ENCODE results near the gene LPAR5. TPM values are rescaled to one million over a fixed set of nuclear protein-coding genes. Genes with fewer than 3 reads are reported as not detected.

Gene LPAR5
- total RNA-seq, 4 donors from 2014 or later: 27.9 to 50.1 (median 30.2) TPM

- peak overlapping the region; percentile 98 to 99 (median 99) for H3K27ac ChIP-seq
- H3K27me3 ChIP-seq: no peaks in the 10 kb centered on the region
- TF ChIP-seq POLR2AphosphoS5 (IDR thresholded peaks at IDR 0.05) (peak in 2 of 3 donors; percentile 22 to 49), EP300 (IDR thresholded peaks at IDR 0.05; ENCODE audit: low read depth) (no peak), POLR2A (IDR thresholded peaks at IDR 0.05) (no peak), CTCF (IDR thresholded peaks at IDR 0.05) (no peak)
- peak overlapping the region; percentile 82 to 99 (median 95) for H3K4me3 ChIP-seq
- intact Hi-C loops (cut with DNase I; ENCODE audit: low total_unique reads) (no loop called here), in situ Hi-C loops (cut with MboI; ENCODE audit: low pct_ligation_motif_present in 1 of 4, low pct_unique_long_range_greater_than_20kb in 1 of 4, low sequenced_read_pairs in 3 of 4) (no loop called here)
- peaks cover 0 to 11% (median 5%) of the 10 kb centered on the region in 4 donors for H3K36me3 ChIP-seq
- peaks cover 28 to 49% (median 42%) of the 10 kb centered on the region in 4 donors for H3K4me1 ChIP-seq
- H3K9me3 ChIP-seq: no peaks in the 10 kb centered on the region
- WGBS, 2 donors (ENCODE audit: low coverage in 1 of 2): 1% methylated on average over 27 of the region's 70 CpGs; no CpG with 5 or more reads in 1 of the 2 donors
- peak; percentile 72 for DNase-seq
Measured at GRCh38 chr12:6606331-6607131, 29.2 kb downstream of the LPAR5 start.

- Histone ChIP-seq H3K4me1 (peaks cover 25 to 48% (median 41%) of the 10 kb centered on the region in 4 donors), H3K27me3 (no peaks in the 10 kb centered on the region), H3K9me3 (no peaks in the 10 kb centered on the region), H3K27ac (peak overlapping the region; percentile 98 to 99 (median 99)), H3K4me3 (peak overlapping the region; percentile 82 to 99 (median 95)), H3K36me3 (peaks cover 0 to 19% (median 11%) of the 10 kb centered on the region in 4 donors)
- in situ Hi-C loops (cut with MboI; ENCODE audit: low pct_ligation_motif_present in 1 of 4, low pct_unique_long_range_greater_than_20kb in 1 of 4, low sequenced_read_pairs in 3 of 4) (no loop called here), intact Hi-C loops (cut with DNase I; ENCODE audit: low total_unique reads) (no loop called here)
- TF ChIP-seq CTCF (IDR thresholded peaks at IDR 0.05) (no peak), EP300 (IDR thresholded peaks at IDR 0.05; ENCODE audit: low read depth) (no peak), POLR2AphosphoS5 (IDR thresholded peaks at IDR 0.05) (no peak), POLR2A (IDR thresholded peaks at IDR 0.05) (no peak)
- WGBS, 2 donors (ENCODE audit: low coverage in 1 of 2): 0 to 4% methylated on average over 4 to 18 of the region's 18 CpGs
- no peak for DNase-seq
Measured at GRCh38 chr12:6605421-6606330, 30.1 kb downstream of the LPAR5 start.

- intact Hi-C loops (cut with DNase I; ENCODE audit: low total_unique reads): no loop called here
- Histone ChIP-seq H3K4me1 (peaks cover 25 to 48% (median 41%) of the 10 kb centered on the region in 4 donors), H3K27ac (peak overlapping the region; percentile 98 to 99 (median 99)), H3K36me3 (peaks cover 0 to 32% (median 17%) of the 10 kb centered on the region in 4 donors), H3K27me3 (no peaks in the 10 kb centered on the region), H3K4me3 (peak overlapping the region in 3 of 4 donors; percentile 4 to 99 (median 91)), H3K9me3 (no peaks in the 10 kb centered on the region)
- TF ChIP-seq EP300 (IDR thresholded peaks at IDR 0.05; ENCODE audit: low read depth) (no peak), CTCF (IDR thresholded peaks at IDR 0.05) (no peak), POLR2AphosphoS5 (IDR thresholded peaks at IDR 0.05) (no peak), POLR2A (IDR thresholded peaks at IDR 0.05) (no peak)
- WGBS, 2 donors (ENCODE audit: low coverage in 1 of 2): 53% methylated on average over 6 of the region's 6 CpGs; no CpG with 5 or more reads in 1 of the 2 donors
- peak; percentile 35 for DNase-seq
- in situ Hi-C loops (cut with MboI; ENCODE audit: low pct_ligation_motif_present in 1 of 4, low pct_unique_long_range_greater_than_20kb in 1 of 4, low sequenced_read_pairs in 3 of 4): no loop called here
Measured at GRCh38 chr12:6604259-6605029, 31.3 kb downstream of the LPAR5 start.

Measured in transverse colon (tissue), 4 donors.